PC-9 (cell line): ENCODE results near the gene NOC4L. TPM values are rescaled to one million over a fixed set of nuclear protein-coding genes. Genes with fewer than 3 reads are reported as not detected.

ENCODE experiments used
- BruUV-seq: library from RNA; stranded (reverse); fragments of 400-500 nt; replicated peaks from 2 replicates; lab custom pipeline; 2021; lab: Mats Ljungman, UMichigan
- CTCF ChIA-PET: fragments of 300-600 bp; sonication (Branson Sonifier 250); formaldehyde crosslinking; loops from one replicate; lab custom pipeline; 2022; ENCODE audit warnings: antibody characterized with exemption; lab: Charles Lee
- POLR2A ChIA-PET: fragments of 300-600 bp; sonication (Branson Sonifier 250); formaldehyde crosslinking; loops from one replicate; lab custom pipeline; 2022; ENCODE audit warnings: antibody characterized with exemption; ENCODE audit not compliant: unreplicated experiment; lab: Charles Lee
- DNase-seq, 2 experiments: peaks; one replicate each; pipeline versions ENCODE4 v3.0.0 to v3.0.0-alpha.2; 2015 to 2022; ENCODE audit warnings: mixed read lengths in 1 of 2
- H2AFZ ChIP-seq: fragments of 200-600 bp; sonication (generic); 2 replicates; pipeline ENCODE4 v1.8.1; 2017; ENCODE audit warnings: antibody characterized with exemption
- H3F3A ChIP-seq: fragments of 200-600 bp; sonication (generic); 2 replicates; pipeline ENCODE4 v1.8.1; 2017; ENCODE audit warnings: antibody characterized with exemption, mild to moderate bottlenecking, low read depth; ENCODE audit not compliant: insufficient read depth
- H3K27ac ChIP-seq: fragments of 200-600 bp; sonication (generic); 2 replicates; pipeline ENCODE4 v1.6.1; 2016; ENCODE audit warnings: mixed run types
- H3K27me3 ChIP-seq: fragments of 200-600 bp; sonication (generic); 2 replicates; pipeline ENCODE4 v1.6.1; 2016; ENCODE audit warnings: low read depth, mixed run types; ENCODE audit not compliant: insufficient read depth
- H3K36me3 ChIP-seq: fragments of 200-600 bp; sonication (generic); 2 replicates; pipeline ENCODE4 v1.6.1; 2016; ENCODE audit warnings: low read depth, mixed run types
- H3K4me1 ChIP-seq: fragments of 200-600 bp; sonication (generic); replicated peaks from 2 replicates; pipeline ENCODE4 v1.6.1; 2016; ENCODE audit warnings: mixed run types; ENCODE audit not compliant: insufficient read depth
- H3K4me2 ChIP-seq: fragments of 200-600 bp; sonication (generic); 2 replicates; pipeline ENCODE4 v1.6.1; 2017; ENCODE audit warnings: mixed run types
- H3K4me3 ChIP-seq: fragments of 200-600 bp; sonication (generic); 2 replicates; pipeline ENCODE4 v1.6.1; 2016; ENCODE audit warnings: mixed run types
- H3K79me2 ChIP-seq: fragments of 200-600 bp; sonication (generic); 2 replicates; pipeline ENCODE4 v1.6.1; 2017; ENCODE audit warnings: low read depth, mixed run types
- H3K9me2 ChIP-seq: fragments of 200-600 bp; sonication (generic); 2 replicates; pipeline ENCODE4 v1.8.1; 2017; ENCODE audit warnings: mild to moderate bottlenecking; ENCODE audit not compliant: insufficient read depth
- H3K9me3 ChIP-seq: fragments of 200-600 bp; sonication (generic); 2 replicates; pipeline ENCODE4 v1.8.1; 2016; ENCODE audit warnings: low read depth; ENCODE audit not compliant: insufficient read depth
- H4K20me1 ChIP-seq: fragments of 200-600 bp; sonication (generic); 2 replicates; pipeline ENCODE4 v1.8.1; 2017; ENCODE audit not compliant: insufficient read depth
- EZH2 ChIP-seq: fragments of 200-600 bp; sonication (generic); IDR thresholded peaks from 2 replicates; pipeline ENCODE4 v1.8.0; 2017; ENCODE audit warnings: antibody characterized with exemption, low read depth
- intact Hi-C: fragments of 100-400 bp; cut with micrococcal nuclease; formaldehyde crosslinking; loops from one replicate; pipeline ENCODE4 v1.10.0; 2022; ENCODE audit not compliant: unreplicated experiment
- total RNA-seq: library from RNA; stranded (reverse); gene quantifications from 2 replicates; pipeline ENCODE4 v1.2.3, GENCODE V29; 2021
- TF ChIP-seq, protein P1 (sequence below): fragments of 200-600 bp; sonication (generic); conservative IDR thresholded peaks from 2 replicates; pipeline ENCODE4 v1.6.1; 2017; ENCODE audit warnings: mixed run types, antibody characterized with exemption, mild to moderate bottlenecking, moderate library complexity

The NOC4L gene
- total RNA-seq, 1 experiment from 2014 or later, result 27.1 TPM

- ChIA-PET POLR2A (interaction anchor here (0.6 kb wide), 1 partner anchor 241 kb away, joined by 4 read pairs; no protein-coding TSS in a partner anchor), CTCF (interaction anchor here (0.6 kb wide), 1 partner anchor 241 kb away, joined by 3 read pairs; no protein-coding TSS in a partner anchor)
- BruUV-seq, result no TSS peak
- Histone ChIP-seq H3K4me3 (no peak overlapping the region), H3K4me2 (0 out of 2 replicates have a peak overlapping the region, but pooled peaks have one; percentile 16), H3K79me2 (no peaks in the 10 kb centered on the region), H3K9me2 (no peaks in the 10 kb centered on the region), H3K36me3 (no peaks in the 10 kb centered on the region), H2AFZ (no peak overlapping the region), H3K27ac (no peak overlapping the region), H3K9me3 (no peaks in the 10 kb centered on the region), H3K4me1 (no peaks in the 10 kb centered on the region), H3K27me3 (peaks cover 100% of the 10 kb centered on the region), H3F3A (no peaks in the 10 kb centered on the region), H4K20me1 (no peaks in the 10 kb centered on the region)
- TF ChIP-seq EZH2, result no peak
- TF ChIP-seq, protein P1, sequence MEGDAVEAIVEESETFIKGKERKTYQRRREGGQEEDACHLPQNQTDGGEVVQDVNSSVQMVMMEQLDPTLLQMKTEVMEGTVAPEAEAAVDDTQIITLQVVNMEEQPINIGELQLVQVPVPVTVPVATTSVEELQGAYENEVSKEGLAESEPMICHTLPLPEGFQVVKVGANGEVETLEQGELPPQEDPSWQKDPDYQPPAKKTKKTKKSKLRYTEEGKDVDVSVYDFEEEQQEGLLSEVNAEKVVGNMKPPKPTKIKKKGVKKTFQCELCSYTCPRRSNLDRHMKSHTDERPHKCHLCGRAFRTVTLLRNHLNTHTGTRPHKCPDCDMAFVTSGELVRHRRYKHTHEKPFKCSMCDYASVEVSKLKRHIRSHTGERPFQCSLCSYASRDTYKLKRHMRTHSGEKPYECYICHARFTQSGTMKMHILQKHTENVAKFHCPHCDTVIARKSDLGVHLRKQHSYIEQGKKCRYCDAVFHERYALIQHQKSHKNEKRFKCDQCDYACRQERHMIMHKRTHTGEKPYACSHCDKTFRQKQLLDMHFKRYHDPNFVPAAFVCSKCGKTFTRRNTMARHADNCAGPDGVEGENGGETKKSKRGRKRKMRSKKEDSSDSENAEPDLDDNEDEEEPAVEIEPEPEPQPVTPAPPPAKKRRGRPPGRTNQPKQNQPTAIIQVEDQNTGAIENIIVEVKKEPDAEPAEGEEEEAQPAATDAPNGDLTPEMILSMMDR, result no peak
- intact Hi-C loops, result no loop called here
- DNase-seq, result peak in 1 of 2 experiments; percentile 92
Observed at GRCh38 chr12:132189378-132190011, 45.2 kb downstream of the NOC4L start.

DNA sequence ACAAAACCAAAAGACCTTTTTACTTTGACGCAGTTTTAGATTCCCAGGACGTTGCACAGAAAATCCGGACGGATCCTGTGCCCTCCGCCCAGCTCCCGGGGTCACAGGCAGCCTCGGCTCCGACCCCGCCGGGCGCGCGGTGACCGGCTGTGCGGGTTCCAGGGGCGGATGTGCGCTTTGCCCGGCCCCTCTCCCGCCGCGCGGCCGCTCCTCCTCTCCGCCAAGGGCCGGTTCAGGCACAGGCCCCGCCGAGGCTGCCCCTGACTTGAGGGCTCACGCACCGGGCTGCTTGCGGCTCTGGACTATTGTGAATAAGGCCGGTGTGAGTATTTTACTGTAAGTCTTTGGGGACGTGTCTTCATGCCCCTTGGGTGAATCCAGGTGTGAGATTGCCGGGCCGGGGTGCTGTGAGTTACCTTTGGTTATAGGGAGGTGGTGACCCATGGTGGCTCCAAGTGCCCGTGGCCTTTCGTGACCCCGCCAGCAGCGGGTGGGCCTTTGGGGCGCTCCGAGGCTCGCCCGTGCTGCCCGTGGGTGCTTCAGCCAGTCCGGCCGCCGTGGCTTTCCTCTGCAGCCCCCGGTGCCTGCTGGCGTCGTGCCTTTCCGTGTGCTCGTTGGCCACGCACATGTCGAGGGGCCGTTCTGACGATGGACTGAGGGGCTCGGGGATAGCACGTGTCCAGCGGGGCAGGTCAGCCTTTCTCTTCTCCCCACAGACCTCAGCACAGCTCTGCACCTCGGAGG is 45.9 kb downstream of the NOC4L start:
- no peaks in the 10 kb centered on the region for H3K9me2 ChIP-seq
- BruUV-seq, result TSS peak; percentile 59
- peaks cover 100% of the 10 kb centered on the region for H3K27me3 ChIP-seq
- no peaks in the 10 kb centered on the region for H4K20me1 ChIP-seq
- TF ChIP-seq, protein P1, result no peak
- TF ChIP-seq EZH2, result no peak
- no peaks in the 10 kb centered on the region for H3K4me1 ChIP-seq
- ChIA-PET POLR2A (no interaction called here), CTCF (no interaction called here)
- no peak for DNase-seq
- H3K79me2 ChIP-seq, result no peaks in the 10 kb centered on the region
- no peaks in the 10 kb centered on the region for H3F3A ChIP-seq
- no peaks in the 10 kb centered on the region for H3K36me3 ChIP-seq
- no peaks in the 10 kb centered on the region for H3K9me3 ChIP-seq
- no peak overlapping the region for H2AFZ ChIP-seq
- no peak overlapping the region for H3K27ac ChIP-seq
- intact Hi-C loops, result no loop called here
- H3K4me3 ChIP-seq, result no peak overlapping the region
- 0 out of 2 replicates have a peak overlapping the region, but pooled peaks have one; percentile 16 for H3K4me2 ChIP-seq

- Histone ChIP-seq H3K36me3 (no peaks in the 10 kb centered on the region), H3K27ac (no peak overlapping the region), H3F3A (no peaks in the 10 kb centered on the region), H3K9me2 (no peaks in the 10 kb centered on the region), H3K79me2 (no peaks in the 10 kb centered on the region), H2AFZ (no peak overlapping the region), H3K4me1 (no peaks in the 10 kb centered on the region), H3K4me2 (no peak overlapping the region), H3K9me3 (no peaks in the 10 kb centered on the region), H4K20me1 (no peaks in the 10 kb centered on the region), H3K4me3 (no peak overlapping the region), H3K27me3 (peaks cover 100% of the 10 kb centered on the region)
- TF ChIP-seq, protein P1, result no peak
- no peak for TF ChIP-seq EZH2
- POLR2A ChIA-PET, result no interaction called here
- intact Hi-C loops, result no loop called here
- no peak for DNase-seq
- BruUV-seq, result no TSS peak
- CTCF ChIA-PET, result no interaction called here
Observed at GRCh38 chr12:132190834-132191500, 46.7 kb downstream of the NOC4L start.
